ENCODE measurements around the gene VWA3A.
"Not testable (repeated sequence)": the region's sequence is repeated elsewhere in the genome, so short reads cannot be mapped to it uniquely, and the experiment has no call there.

Gene VWA3A

GRCh38 chr16:22092143-22092933 is at the start of gene VWA3A:
TSS of gene VWA3A (plus strand) at chr16:22092541. CDS start at chr16:22092638, 97 bp downstream.
- DNase-seq = no peak

GRCh38 chr16:22043882-22044281 is 48.5 kb upstream of the VWA3A start:
- not testable (repeated sequence) for DNase-seq

GRCh38 chr16:22045888-22046287 is 46.5 kb upstream of the VWA3A start:
- DNase-seq = not testable (repeated sequence)

- no peak for DNase-seq
Measured at GRCh38 chr16:22050963-22051362, 41.4 kb upstream of the VWA3A start.

GRCh38 chr16:22052980-22053379 is 39.4 kb upstream of the VWA3A start:
- no peak for DNase-seq

GRCh38 chr16:22053921-22054341 is 38.4 kb upstream of the VWA3A start:
- no peak for DNase-seq

- DNase-seq = no peak
Measured at GRCh38 chr16:22054847-22055590, 37.3 kb upstream of the VWA3A start.

- DNase-seq = no peak
Measured at GRCh38 chr16:22055881-22056280, 36.5 kb upstream of the VWA3A start.

- DNase-seq = no peak
Measured at GRCh38 chr16:22063888-22064467, 28.4 kb upstream of the VWA3A start.

- DNase-seq = no peak
Measured at GRCh38 chr16:22065252-22065651, 27.1 kb upstream of the VWA3A start.

- no peak for DNase-seq
Measured at GRCh38 chr16:22070361-22071330, 21.7 kb upstream of the VWA3A start.

GRCh38 chr16:22071331-22071910 is 20.9 kb upstream of the VWA3A start:
- no peak for DNase-seq

GRCh38 chr16:22073350-22073749 is 19.0 kb upstream of the VWA3A start:
- DNase-seq = no peak

GRCh38 chr16:22075043-22075757 is 17.1 kb upstream of the VWA3A start:
- no peak for DNase-seq

- DNase-seq = no peak
Measured at GRCh38 chr16:22075776-22076175, 16.6 kb upstream of the VWA3A start.

GRCh38 chr16:22077700-22078313 is 14.5 kb upstream of the VWA3A start:
- DNase-seq = no peak

GRCh38 chr16:22078656-22079055 is 13.7 kb upstream of the VWA3A start:
- no peak for DNase-seq

- DNase-seq = no peak
Measured at GRCh38 chr16:22081050-22081449, 11.3 kb upstream of the VWA3A start.

- DNase-seq = no peak
Measured at GRCh38 chr16:22086440-22086839, 5.9 kb upstream of the VWA3A start.

- DNase-seq = no peak
Measured at GRCh38 chr16:22088642-22089041, 3.7 kb upstream of the VWA3A start.

- no peak for DNase-seq
Measured at GRCh38 chr16:22089910-22090309, 2.4 kb upstream of the VWA3A start.

All from NCI-H1048 (cell line).